Neuronal stem cell (in vitro differentiated cells): ENCODE measurements around the gene KCNC1.

Experiments used
- DNase-seq: peaks from one replicate; pipeline ENCODE4 v3.0.0-alpha.2; 2013; ENCODE audit warnings: low spot score
- H2AFZ ChIP-seq: one replicate; pipeline ENCODE4 v1.6.1; 2013; ENCODE audit warnings: mild to moderate bottlenecking, low read length, inconsistent platforms
- H2AK5ac ChIP-seq: 2 replicates; pipeline ENCODE4 v1.6.1; 2013; ENCODE audit warnings: low read depth, mild to moderate bottlenecking, inconsistent platforms, low read length, moderate library complexity, mixed read lengths
- H2BK120ac ChIP-seq: 2 replicates; pipeline ENCODE4 v1.6.1; 2013; ENCODE audit warnings: low read depth, mild to moderate bottlenecking, inconsistent platforms, low read length, moderate library complexity, mixed read lengths
- H2BK12ac ChIP-seq: one replicate; pipeline ENCODE4 v1.6.1; 2013; ENCODE audit warnings: low read length, inconsistent platforms
- H2BK15ac ChIP-seq: 2 replicates; pipeline ENCODE4 v1.6.1; 2013; ENCODE audit warnings: mild to moderate bottlenecking, low read length, inconsistent platforms, mixed read lengths
- H2BK5ac ChIP-seq: one replicate; pipeline ENCODE4 v1.6.1; 2013; ENCODE audit warnings: inconsistent platforms, mild to moderate bottlenecking, low read length, moderate library complexity
- H3K14ac ChIP-seq: one replicate; pipeline ENCODE4 v1.6.1; 2013; ENCODE audit warnings: low read length, inconsistent platforms
- H3K18ac ChIP-seq: 2 replicates; pipeline ENCODE4 v1.6.1; 2013; ENCODE audit warnings: low read length, inconsistent platforms
- H3K23ac ChIP-seq: 2 replicates; pipeline ENCODE4 v1.6.1; 2013; ENCODE audit warnings: low read depth, mild to moderate bottlenecking, mixed read lengths, low read length, inconsistent platforms; ENCODE audit not compliant: poor library complexity
- H3K27ac ChIP-seq: replicated peaks from 3 replicates; pipeline ENCODE4 v1.5.1; 2013; ENCODE audit warnings: low read length, inconsistent platforms
- H3K27me3 ChIP-seq, 3 experiments: 2 replicates each; pipeline ENCODE4 v1.6.1; 2013; ENCODE audit warnings: low read length in 3 of 3, mild to moderate bottlenecking in 2 of 3, inconsistent platforms in 1 of 3, low read depth in 1 of 3, mixed read lengths in 1 of 3, moderate library complexity in 1 of 3; ENCODE audit not compliant: control insufficient read depth in 3 of 3, insufficient read depth in 3 of 3
- H3K36me3 ChIP-seq, 2 donors: replicated peaks in 1 of 2; 2 replicates each; pipeline ENCODE4 v1.6.1; 2013; ENCODE audit warnings: low read length in 2 of 2; ENCODE audit not compliant: control insufficient read depth in 2 of 2, insufficient read depth in 2 of 2
- H3K4ac ChIP-seq: 2 replicates; pipeline ENCODE4 v1.6.1; 2013; ENCODE audit warnings: inconsistent platforms, mild to moderate bottlenecking, low read length, moderate library complexity
- H3K4me1 ChIP-seq, 2 donors: 1 replicate in 1 of 2; 2 replicates in 1 of 2; pipeline ENCODE4 v1.6.1; 2013; ENCODE audit warnings: low read length in 2 of 2, low read depth in 1 of 2; ENCODE audit not compliant: control insufficient read depth in 2 of 2, insufficient read depth in 1 of 2
- H3K4me2 ChIP-seq: one replicate; pipeline ENCODE4 v1.6.1; 2013; ENCODE audit warnings: mild to moderate bottlenecking, low read length, inconsistent platforms; ENCODE audit not compliant: insufficient read depth, poor library complexity, severe bottlenecking
- H3K4me3 ChIP-seq, 2 donors: 2 replicates each; pipeline ENCODE4 v1.5.1; 2013; ENCODE audit warnings: low read length in 2 of 2, mild to moderate bottlenecking in 2 of 2, inconsistent platforms in 1 of 2, moderate library complexity in 1 of 2
- H3K79me1 ChIP-seq: one replicate; pipeline ENCODE4 v1.6.1; 2013; ENCODE audit warnings: low read depth, mild to moderate bottlenecking, inconsistent platforms, low read length, moderate library complexity
- H3K9ac ChIP-seq: one replicate; pipeline ENCODE4 v1.6.1; 2013; ENCODE audit warnings: mild to moderate bottlenecking, low read depth, low read length, inconsistent platforms; ENCODE audit not compliant: poor library complexity
- H3K9me3 ChIP-seq, 2 donors: replicated peaks in 1 of 2; 2 replicates each; pipeline versions ENCODE3 to v1.6.1; 2013; ENCODE audit warnings: low read length in 2 of 2, mild to moderate bottlenecking in 2 of 2, inconsistent platforms in 1 of 2, low read depth in 1 of 2, mixed read lengths in 1 of 2, moderate library complexity in 1 of 2; ENCODE audit not compliant: control insufficient read depth in 2 of 2, insufficient read depth in 1 of 2
- H4K8ac ChIP-seq: one replicate; pipeline ENCODE4 v1.6.1; 2013; ENCODE audit warnings: low read depth, mild to moderate bottlenecking, inconsistent platforms, low read length, moderate library complexity
- H4K91ac ChIP-seq: one replicate; pipeline ENCODE4 v1.6.1; 2013; ENCODE audit warnings: low read length, low read depth, mild to moderate bottlenecking, inconsistent platforms; ENCODE audit not compliant: poor library complexity
- WGBS, 2 donors: extraction: QIAGEN DNeasy Blood & Tissue Kit; methylation state at CpG; one replicate each; pipeline ENCODE4 v1.1.7; 2013; ENCODE audit warnings: missing lambda C conversion rate in 2 of 2, mixed read lengths in 1 of 2; ENCODE audit not compliant: insufficient read length in 2 of 2, insufficient replicate concordance in 1 of 2; ENCODE audit errors: extremely low coverage in 2 of 2; 5-methylcytosine and 5-hydroxymethylcytosine counted together

KCNC1 gene

GRCh38 chr11:17765356-17766072 is 30.9 kb downstream of the KCNC1 start:
- H2BK12ac ChIP-seq, result peak overlapping the region; percentile 47
- H3K27ac ChIP-seq, result peak overlapping the region; percentile 92
- peak overlapping the region; percentile 2 for H2AK5ac ChIP-seq
- peak overlapping the region; percentile 87 for H2BK15ac ChIP-seq
- no peak overlapping the region for H3K4me3 ChIP-seq
- H3K27me3 ChIP-seq, result no peaks in the 10 kb centered on the region
- H3K9ac ChIP-seq, result no peak overlapping the region
- peak overlapping the region; percentile 46 for H3K4me2 ChIP-seq
- H3K79me1 ChIP-seq, result no peaks in the 10 kb centered on the region
- H3K4me1 ChIP-seq, result peaks cover 30 to 32% of the 10 kb centered on the region in 2 donors
- no peaks in the 10 kb centered on the region for H3K36me3 ChIP-seq
- H3K4ac ChIP-seq, result peak overlapping the region; percentile 46
- peak overlapping the region; percentile 76 for H2BK5ac ChIP-seq
- peak; percentile 76 for DNase-seq
- H4K91ac ChIP-seq, result no peak overlapping the region
- H2AFZ ChIP-seq, result peak overlapping the region; percentile 38
- no peak overlapping the region for H4K8ac ChIP-seq
- no CpG with 5 or more reads among the region's 13 CpGs for WGBS, 2 donors
- no peaks in the 10 kb centered on the region for H3K9me3 ChIP-seq
- peak overlapping the region; percentile 89 for H3K14ac ChIP-seq
- H3K18ac ChIP-seq, result peak overlapping the region; percentile 88
- peak overlapping the region; percentile 90 for H3K23ac ChIP-seq
- H2BK120ac ChIP-seq, result peak overlapping the region; percentile 27

- peak overlapping the region; percentile 59 for H2BK12ac ChIP-seq
- H2BK5ac ChIP-seq, result peak overlapping the region; percentile 76
- H4K91ac ChIP-seq, result no peak overlapping the region
- H3K79me1 ChIP-seq, result no peaks in the 10 kb centered on the region
- H2AFZ ChIP-seq, result peak overlapping the region; percentile 38
- H3K18ac ChIP-seq, result peak overlapping the region; percentile 88
- peak overlapping the region; percentile 49 for H3K27ac ChIP-seq
- H2BK15ac ChIP-seq, result peak overlapping the region; percentile 87
- no peak for DNase-seq
- H3K9me3 ChIP-seq, result no peaks in the 10 kb centered on the region
- peak overlapping the region; percentile 2 for H2AK5ac ChIP-seq
- no peaks in the 10 kb centered on the region for H3K27me3 ChIP-seq
- no peak overlapping the region for H3K4me2 ChIP-seq
- peaks cover 30 to 32% of the 10 kb centered on the region in 2 donors for H3K4me1 ChIP-seq
- peak overlapping the region; percentile 90 for H3K23ac ChIP-seq
- peak overlapping the region; percentile 89 for H3K14ac ChIP-seq
- no CpG with 5 or more reads among the region's 8 CpGs for WGBS, 2 donors
- H4K8ac ChIP-seq, result peak overlapping the region; percentile 20
- H3K4ac ChIP-seq, result no peak overlapping the region
- no peaks in the 10 kb centered on the region for H3K36me3 ChIP-seq
- H3K4me3 ChIP-seq, result no peak overlapping the region
- peak overlapping the region; percentile 27 for H2BK120ac ChIP-seq
- no peak overlapping the region for H3K9ac ChIP-seq
These were observed 31.4 kb downstream of the KCNC1 start for GRCh38 chr11:17766073-17766359.

- Histone ChIP-seq H3K18ac (peak overlapping the region; percentile 0), H2BK15ac (no peak overlapping the region), H2BK120ac (no peak overlapping the region), H2BK12ac (no peak overlapping the region), H2AK5ac (no peak overlapping the region), H3K14ac (no peak overlapping the region), H3K9me3 (no peaks in the 10 kb centered on the region), H3K23ac (no peak overlapping the region), H3K27ac (no peak overlapping the region), H3K4me2 (no peak overlapping the region), H4K8ac (no peak overlapping the region), H3K36me3 (peaks cover 0 to 2% of the 10 kb centered on the region in 2 donors), H2AFZ (no peak overlapping the region), H3K4me1 (peaks cover 30 to 32% of the 10 kb centered on the region in 2 donors), H3K27me3 (no peaks in the 10 kb centered on the region), H2BK5ac (peak overlapping the region; percentile 76), H3K4me3 (no peak overlapping the region), H4K91ac (no peak overlapping the region), H3K9ac (no peak overlapping the region), H3K4ac (no peak overlapping the region), H3K79me1 (no peaks in the 10 kb centered on the region)
- WGBS, 2 donors, result no CpG with 5 or more reads among the region's 5 CpGs
- no peak for DNase-seq
These were observed 32.0 kb downstream of the KCNC1 start for GRCh38 chr11:17766590-17766989.

- no peak for DNase-seq
- Histone ChIP-seq H4K8ac (no peak overlapping the region), H2BK15ac (peak overlapping the region; percentile 69), H3K9me3 (no peaks in the 10 kb centered on the region), H3K4me3 (no peak overlapping the region), H2BK5ac (peak overlapping the region; percentile 62), H3K9ac (no peak overlapping the region), H3K23ac (no peak overlapping the region), H3K36me3 (peaks cover 0 to 10% of the 10 kb centered on the region in 2 donors), H3K4me1 (peaks cover 30 to 32% of the 10 kb centered on the region in 2 donors), H3K27ac (no peak overlapping the region), H4K91ac (no peak overlapping the region), H3K27me3 (no peaks in the 10 kb centered on the region), H3K4me2 (no peak overlapping the region), H3K79me1 (no peaks in the 10 kb centered on the region), H2AFZ (no peak overlapping the region), H2BK120ac (peak overlapping the region; percentile 56), H3K14ac (no peak overlapping the region), H3K18ac (peak overlapping the region; percentile 61), H2BK12ac (no peak overlapping the region), H2AK5ac (peak overlapping the region; percentile 70), H3K4ac (no peak overlapping the region)
- WGBS, 2 donors, result no CpG with 5 or more reads among the region's 7 CpGs
These were observed 32.8 kb downstream of the KCNC1 start for GRCh38 chr11:17767301-17767885.
